Dedifferentiated amniotic fluid mesenchymal stem cell (primary cell): Measurements from ENCODE around the gene FHAD1.
"Not testable (repeated sequence)": the region's sequence is repeated elsewhere in the genome, so short reads cannot be mapped to it uniquely, and the experiment has no call there.

Experiments
- DNase-seq: peaks from one replicate; pipeline ENCODE4 v3.0.0-alpha.2; 2016; ENCODE audit errors: extremely low spot score

The FHAD1 gene

DNA sequence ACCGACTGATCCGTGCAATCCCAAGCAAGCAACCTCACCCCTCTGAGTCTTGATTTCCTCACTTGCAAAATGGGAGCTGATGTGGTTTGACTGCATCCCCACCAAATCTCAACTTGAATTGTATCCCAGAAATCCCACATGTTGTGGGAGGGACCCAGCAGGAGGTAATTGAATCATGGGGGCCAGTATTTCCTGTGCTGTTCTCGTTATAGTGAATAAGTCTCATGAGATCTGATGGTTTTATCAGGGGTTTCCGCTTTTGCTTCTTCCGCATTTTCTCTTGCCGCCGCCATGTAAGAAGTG lies 58.4 kb downstream of the FHAD1 start:
- peak; percentile 46 for DNase-seq

DNA sequence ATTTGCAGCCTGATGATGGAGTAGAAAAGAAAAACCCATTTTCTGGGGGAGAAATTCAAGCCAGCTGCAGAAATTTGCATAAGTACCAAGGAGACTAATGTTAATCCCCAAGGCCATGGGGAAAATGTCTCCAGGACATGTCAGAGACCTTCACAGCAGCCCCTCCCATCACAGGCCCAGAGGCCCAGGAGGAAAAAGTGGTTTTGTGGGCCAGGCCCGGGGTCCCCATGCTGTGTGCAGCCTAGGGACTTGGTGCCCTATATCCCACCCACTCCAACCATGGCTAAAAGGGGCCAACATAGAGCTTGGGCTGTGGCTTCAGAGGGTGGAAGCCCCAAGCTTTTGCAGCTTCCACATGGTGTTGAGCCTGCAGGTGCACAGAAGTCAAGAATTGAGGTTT lies 59.3 kb downstream of the FHAD1 start:
- not testable (repeated sequence) for DNase-seq

DNA sequence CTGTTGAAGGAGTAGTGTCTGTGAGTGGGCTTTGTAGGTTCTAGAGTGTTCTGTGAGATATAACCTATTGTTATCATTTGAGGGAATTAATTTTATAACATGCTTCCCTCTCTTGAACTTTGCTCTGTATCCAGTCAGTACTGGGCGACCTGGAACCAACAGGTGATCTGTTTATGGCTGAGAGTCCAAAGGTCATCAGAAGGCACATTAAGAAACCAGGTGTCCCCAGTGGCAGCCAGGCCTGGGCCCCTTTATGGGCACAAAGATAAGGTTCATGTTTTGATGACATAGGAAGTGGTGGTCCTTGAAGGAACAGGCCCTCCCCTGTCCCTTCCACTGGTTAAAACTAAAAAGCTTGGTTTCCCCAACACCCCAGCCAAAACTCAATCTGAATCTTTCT lies 61.1 kb downstream of the FHAD1 start:
- DNase-seq: no peak

DNA sequence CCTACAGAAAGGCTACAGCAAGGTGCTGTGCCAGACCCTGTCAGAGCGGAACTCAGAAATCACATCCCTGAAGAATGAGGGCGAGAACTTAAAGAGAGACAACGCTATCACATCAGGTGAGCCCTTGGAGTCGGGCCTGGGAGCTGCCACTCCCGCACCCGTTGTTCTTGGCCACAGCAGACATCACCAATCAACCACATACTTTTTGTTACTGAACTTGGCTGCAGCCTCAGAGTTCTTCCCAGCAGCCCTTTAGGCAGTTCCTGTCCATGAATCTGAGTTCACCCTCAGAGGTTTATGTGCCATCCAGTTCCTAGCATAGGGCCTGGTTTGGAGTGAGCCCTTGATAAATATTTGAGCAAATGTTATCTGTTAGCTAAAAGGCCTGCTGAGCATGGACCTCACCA lies 61.6 kb downstream of the FHAD1 start:
- DNase-seq: no peak

DNA sequence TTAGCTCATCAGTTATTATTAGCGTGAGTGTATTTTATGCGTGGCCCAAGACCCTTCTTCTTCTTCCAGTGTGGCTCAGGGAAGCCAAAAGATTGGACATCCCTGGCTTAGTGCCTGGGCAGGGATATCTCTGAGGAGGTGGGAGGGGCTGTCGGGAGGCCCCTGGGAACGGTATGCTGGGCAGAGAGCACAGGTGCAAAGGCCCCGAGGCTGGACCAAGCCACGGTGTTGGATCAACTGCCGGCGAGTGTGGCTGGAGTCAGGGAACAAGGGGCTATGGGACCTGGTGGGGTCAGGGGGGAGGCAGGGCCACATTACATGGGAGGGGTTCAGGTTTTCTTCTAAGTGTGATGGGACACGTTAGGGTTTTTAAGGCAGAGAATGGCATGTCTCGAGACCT lies 62.7 kb downstream of the FHAD1 start:
- DNase-seq: no peak

- no peak for DNase-seq
These were observed 63.5 kb downstream of the FHAD1 start for GRCh38 chr1:15310544-15310943.

- no peak for DNase-seq
These were observed 64.2 kb downstream of the FHAD1 start for GRCh38 chr1:15311122-15311822.

- DNase-seq: no peak
These were observed 64.9 kb downstream of the FHAD1 start for GRCh38 chr1:15311880-15312279.

- DNase-seq: no peak
These were observed 65.8 kb downstream of the FHAD1 start for GRCh38 chr1:15312626-15313411.

DNA sequence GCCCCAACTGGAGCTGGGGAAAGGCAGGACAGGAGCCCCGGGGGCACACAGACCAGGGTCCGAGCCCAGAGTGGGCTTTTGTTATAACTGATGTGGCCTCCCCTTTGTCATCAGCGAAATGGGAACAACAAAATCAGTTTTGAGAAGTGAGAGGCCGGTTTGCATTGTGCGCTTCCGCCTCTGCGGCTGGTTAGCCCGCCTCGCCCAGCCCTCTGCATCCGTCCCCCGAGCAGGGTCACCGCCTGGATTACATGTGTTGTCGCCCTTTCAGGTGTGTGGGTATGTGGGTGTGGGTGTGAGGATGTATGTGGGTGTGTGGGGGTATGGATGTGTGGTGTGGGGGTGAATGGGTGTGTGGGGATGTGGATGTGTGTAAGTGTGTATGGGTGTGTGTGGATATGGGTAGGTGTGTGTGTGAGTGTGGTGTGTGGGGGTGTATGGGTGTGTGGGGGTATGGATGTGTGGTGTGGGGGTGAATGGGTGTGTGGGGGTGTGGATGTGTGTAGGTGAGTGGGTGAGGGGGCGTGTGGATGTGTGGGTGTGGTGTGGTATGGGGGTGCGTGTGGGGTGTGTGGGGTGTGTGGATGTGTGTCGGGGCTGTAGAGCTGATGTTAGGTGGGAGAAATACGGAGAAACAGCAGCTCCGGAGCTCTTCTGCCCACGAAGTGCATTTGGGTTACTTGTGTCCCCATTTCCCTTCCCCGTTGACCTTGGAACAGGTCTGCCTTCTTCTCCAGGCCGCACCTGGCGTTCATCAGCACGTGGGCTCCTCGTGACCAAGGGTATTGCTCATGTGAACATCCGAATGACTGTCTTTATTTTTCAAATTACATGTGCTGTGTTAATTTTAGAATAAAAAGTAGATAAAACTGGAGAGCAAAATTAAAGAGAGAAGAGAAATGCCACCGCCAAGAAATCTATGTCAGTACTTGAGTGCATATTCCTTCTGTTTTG lies 67.6 kb downstream of the FHAD1 start:
- no peak for DNase-seq

- no peak for DNase-seq
These were observed 68.8 kb downstream of the FHAD1 start for GRCh38 chr1:15315815-15316214.

DNA sequence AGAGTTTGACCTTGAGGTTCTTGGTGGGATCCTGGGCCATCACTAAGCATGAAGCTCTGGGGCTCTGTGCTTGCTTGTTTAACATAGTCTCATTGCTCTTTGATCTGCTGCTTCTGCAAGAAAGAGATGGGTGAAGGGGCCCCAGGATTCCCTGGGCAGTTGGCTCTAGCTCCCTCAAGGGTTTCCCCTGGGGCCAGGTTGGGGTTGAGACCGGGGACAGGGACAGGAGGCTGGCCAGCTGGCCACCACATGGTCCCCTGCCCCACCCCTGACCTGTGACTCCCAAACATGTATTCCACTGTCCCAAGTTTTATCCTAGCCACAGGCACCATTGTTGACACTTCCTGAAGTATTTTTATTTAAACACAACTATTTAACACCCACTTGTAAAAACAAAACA lies 69.5 kb downstream of the FHAD1 start:
- no peak for DNase-seq

DNA sequence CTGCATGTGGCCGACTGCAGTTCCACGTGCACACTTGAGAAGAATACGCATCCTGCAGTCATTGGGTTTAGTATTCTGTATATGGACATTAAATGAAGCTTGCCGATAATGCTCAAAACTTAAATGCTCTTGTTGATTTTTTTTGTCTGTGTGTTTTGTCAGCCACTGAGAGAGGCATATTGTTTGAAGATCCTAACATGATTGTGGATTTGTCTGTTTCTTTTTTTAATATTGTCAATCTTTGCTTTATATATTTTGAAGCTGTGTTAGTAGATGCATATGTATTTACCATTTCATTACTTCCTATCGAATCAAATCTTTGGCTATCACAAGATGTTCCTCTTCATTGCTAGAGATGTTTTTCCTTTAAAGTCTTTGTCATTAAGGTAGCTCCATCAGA lies 73.2 kb downstream of the FHAD1 start:
- DNase-seq: no peak

GRCh38 chr1:15321601-15322000 lies 74.6 kb downstream of the FHAD1 start:
- no peak for DNase-seq

DNA sequence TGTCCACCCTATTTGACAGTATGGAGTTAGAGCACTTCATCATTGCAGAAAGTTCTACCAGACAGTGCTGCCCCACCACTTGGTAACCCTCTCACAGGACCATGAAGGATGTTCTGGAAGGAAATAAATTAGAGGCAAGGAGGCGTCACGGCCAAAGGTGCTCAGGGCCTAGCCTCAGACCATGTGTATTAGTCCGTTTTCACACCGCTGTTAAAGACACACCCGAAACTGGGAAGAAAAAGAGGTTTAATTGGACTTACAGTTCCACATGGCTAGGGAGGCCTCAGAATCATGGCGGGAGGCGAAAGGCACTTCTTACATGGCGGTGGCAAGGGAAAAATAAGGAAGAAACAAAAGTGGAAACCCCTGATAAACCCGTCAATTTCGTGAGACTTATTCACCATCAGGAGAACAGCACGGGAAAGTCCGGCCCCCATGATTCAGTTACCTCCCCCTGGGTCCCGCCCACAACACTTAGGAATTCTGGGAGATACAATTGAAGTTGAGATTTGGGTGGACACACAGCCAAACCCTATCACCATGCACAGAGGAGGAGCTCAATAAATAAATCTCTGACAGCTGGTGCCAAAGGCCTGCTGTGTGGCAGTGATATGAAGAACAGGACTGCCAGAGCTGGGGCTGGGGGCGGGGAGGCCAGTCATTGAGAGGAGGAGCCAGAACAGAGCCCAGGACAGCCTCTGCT lies 75.8 kb downstream of the FHAD1 start:
- DNase-seq: no peak

DNA sequence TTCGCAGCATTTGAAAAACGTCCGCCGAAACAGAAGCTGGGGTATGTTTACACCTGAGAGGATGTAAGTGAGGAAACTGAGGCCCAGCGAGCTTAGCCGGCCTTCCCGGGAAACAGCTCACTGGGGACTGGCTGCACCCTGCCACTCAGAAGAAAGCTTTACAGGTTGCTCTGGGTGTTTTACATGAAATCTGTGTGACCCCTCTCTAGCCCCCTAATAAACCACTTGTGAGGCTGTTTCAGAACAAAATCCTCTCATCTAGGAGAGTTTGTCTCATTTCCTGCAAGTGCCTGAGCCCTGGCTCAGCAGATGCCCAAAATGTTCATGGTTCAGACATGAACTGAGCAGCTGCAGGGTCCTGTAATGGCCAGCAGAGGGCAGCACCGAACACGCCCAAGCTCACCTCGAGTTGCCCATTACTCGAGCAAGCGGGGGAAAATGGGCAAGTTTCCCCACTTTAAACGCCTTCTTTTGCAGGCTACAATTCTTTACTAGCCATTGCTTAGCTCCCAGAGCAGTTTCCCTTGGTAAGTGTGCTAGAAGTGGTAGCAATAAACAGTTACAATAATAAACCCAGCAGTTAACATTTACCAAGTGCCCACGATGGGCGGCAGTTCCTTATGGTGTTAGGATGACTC lies 76.4 kb downstream of the FHAD1 start:
- peak; percentile 68 for DNase-seq

DNA sequence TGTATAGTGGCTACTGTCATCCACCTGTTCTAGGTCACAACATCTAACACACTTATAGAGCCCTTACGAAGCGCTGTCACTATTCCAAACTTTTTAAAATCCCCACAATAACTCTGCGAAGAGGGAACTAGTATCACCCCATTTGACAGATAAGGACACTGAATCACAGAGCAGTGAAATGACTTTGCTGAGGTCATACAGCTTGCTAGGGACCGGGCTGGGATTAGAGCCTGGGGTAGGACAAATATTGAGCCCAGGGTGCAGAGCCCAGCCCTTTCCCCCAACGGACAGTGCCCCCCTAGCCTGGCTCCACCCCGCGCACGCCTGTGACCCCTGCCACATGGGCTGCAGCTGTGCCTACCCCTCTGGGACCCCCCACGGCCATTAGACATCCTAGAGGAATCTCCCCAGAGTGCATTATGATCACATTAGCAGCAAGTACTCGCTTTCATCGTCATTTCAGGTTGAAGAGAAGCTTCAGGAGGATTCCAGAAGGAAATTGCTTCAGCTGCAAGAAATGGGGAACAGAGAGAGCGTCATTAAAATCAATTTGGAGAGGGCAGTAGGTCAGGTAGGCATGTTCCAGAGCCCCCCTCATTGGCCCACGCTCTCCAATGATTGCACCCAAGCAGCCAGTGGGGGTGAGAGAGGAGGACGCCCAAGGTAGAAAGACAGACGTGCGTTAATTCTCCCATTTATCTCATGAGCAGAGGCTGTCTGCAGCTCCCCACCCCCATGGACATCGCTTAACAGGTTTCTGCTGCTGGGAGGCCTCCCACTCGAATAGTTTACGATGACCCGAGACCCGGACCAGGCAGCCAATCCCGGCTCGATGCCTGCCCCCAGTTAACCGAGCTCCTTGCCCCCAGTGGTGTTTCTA lies 77.2 kb downstream of the FHAD1 start:
- no peak for DNase-seq

GRCh38 chr1:15324869-15325335 lies 77.9 kb downstream of the FHAD1 start:
- no peak for DNase-seq

- no peak for DNase-seq
These were observed 78.5 kb downstream of the FHAD1 start for GRCh38 chr1:15325375-15326085.
